Measurements from ENCODE around the gene FJX1.

- no peak for TF ChIP-seq CTCF (tag by site-specific recombination; IDR thresholded peaks at IDR 0.05)
- no peak for TF ChIP-seq TCF7L2 (IDR thresholded peaks at IDR 0.05; ENCODE audit: borderline replicate concordance, low read depth, low read length)
Observed at GRCh38 chr11:35586222-35586621, 32.0 kb upstream of the FJX1 start.

Measured in HEK293 (cell line).